Left ventricle myocardium inferior (tissue), 1 donor: ENCODE results near the gene PTPN3. TPM values are rescaled to one million over a fixed set of nuclear protein-coding genes. Genes with fewer than 3 reads are reported as not detected.
"Not testable (repeated sequence)": the region's sequence is repeated elsewhere in the genome, so short reads cannot be mapped to it uniquely, and the experiment has no call there.

Experiments used
- DNase-seq: peaks from one replicate; pipeline ENCODE4 v3.0.0-alpha.2; 2020
- H3K27ac ChIP-seq: fragments of 200-600 bp; replicated peaks from 2 replicates; pipeline ENCODE4 v1.8.0; 2021
- H3K27me3 ChIP-seq: fragments of 200-600 bp; 2 replicates; pipeline ENCODE4 v1.8.0; 2021; ENCODE audit warnings: low read depth
- H3K36me3 ChIP-seq: fragments of 200-600 bp; 2 replicates; pipeline ENCODE4 v1.8.0; 2021
- H3K4me1 ChIP-seq: fragments of 200-600 bp; 2 replicates; pipeline ENCODE4 v1.8.0; 2021
- H3K4me3 ChIP-seq: fragments of 200-600 bp; 2 replicates; pipeline ENCODE4 v1.8.0; 2021; ENCODE audit warnings: mild to moderate bottlenecking, moderate library complexity
- H3K9me3 ChIP-seq: fragments of 200-600 bp; replicated peaks from 2 replicates; pipeline ENCODE4 v1.8.0; 2021
- intact Hi-C: fragments of 100-400 bp; cut with micrococcal nuclease; formaldehyde crosslinking; loops from one replicate; pipeline ENCODE4 v1.11.0; 2022
- long read RNA-seq: library from polyadenylated mRNA; unstranded; transcript quantifications from one replicate; pipeline ENCODE4 v2.0.0, GENCODE V29; 2021
- total RNA-seq: library from RNA; stranded (reverse); fragmentation: NEBNext Ultra II Directional; extraction: Animal tissue kit (Norgen Biotek cat#: 25700); gene quantifications from one replicate; pipeline ENCODE4 v1.2.1, GENCODE V29; 2021
- TF ChIP-seq, protein P1 (sequence below): fragments of 200-600 bp; IDR thresholded peaks from 2 replicates; pipeline ENCODE4 v1.8.0; 2021; ENCODE audit warnings: antibody characterized with exemption, mild to moderate bottlenecking, borderline replicate concordance
- donor health status: DM: no; HTN: yes; CAD: no; lungs with severe emphysema.

PTPN3 gene, protein sequence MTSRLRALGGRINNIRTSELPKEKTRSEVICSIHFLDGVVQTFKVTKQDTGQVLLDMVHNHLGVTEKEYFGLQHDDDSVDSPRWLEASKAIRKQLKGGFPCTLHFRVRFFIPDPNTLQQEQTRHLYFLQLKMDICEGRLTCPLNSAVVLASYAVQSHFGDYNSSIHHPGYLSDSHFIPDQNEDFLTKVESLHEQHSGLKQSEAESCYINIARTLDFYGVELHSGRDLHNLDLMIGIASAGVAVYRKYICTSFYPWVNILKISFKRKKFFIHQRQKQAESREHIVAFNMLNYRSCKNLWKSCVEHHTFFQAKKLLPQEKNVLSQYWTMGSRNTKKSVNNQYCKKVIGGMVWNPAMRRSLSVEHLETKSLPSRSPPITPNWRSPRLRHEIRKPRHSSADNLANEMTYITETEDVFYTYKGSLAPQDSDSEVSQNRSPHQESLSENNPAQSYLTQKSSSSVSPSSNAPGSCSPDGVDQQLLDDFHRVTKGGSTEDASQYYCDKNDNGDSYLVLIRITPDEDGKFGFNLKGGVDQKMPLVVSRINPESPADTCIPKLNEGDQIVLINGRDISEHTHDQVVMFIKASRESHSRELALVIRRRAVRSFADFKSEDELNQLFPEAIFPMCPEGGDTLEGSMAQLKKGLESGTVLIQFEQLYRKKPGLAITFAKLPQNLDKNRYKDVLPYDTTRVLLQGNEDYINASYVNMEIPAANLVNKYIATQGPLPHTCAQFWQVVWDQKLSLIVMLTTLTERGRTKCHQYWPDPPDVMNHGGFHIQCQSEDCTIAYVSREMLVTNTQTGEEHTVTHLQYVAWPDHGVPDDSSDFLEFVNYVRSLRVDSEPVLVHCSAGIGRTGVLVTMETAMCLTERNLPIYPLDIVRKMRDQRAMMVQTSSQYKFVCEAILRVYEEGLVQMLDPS
- 27.4 TPM for total RNA-seq
- long read RNA-seq, partial matches to known transcripts = 51 of 85 reads
- long read RNA-seq, other reads (novel, unspliced or antisense) = 34 of 85 reads

DNA sequence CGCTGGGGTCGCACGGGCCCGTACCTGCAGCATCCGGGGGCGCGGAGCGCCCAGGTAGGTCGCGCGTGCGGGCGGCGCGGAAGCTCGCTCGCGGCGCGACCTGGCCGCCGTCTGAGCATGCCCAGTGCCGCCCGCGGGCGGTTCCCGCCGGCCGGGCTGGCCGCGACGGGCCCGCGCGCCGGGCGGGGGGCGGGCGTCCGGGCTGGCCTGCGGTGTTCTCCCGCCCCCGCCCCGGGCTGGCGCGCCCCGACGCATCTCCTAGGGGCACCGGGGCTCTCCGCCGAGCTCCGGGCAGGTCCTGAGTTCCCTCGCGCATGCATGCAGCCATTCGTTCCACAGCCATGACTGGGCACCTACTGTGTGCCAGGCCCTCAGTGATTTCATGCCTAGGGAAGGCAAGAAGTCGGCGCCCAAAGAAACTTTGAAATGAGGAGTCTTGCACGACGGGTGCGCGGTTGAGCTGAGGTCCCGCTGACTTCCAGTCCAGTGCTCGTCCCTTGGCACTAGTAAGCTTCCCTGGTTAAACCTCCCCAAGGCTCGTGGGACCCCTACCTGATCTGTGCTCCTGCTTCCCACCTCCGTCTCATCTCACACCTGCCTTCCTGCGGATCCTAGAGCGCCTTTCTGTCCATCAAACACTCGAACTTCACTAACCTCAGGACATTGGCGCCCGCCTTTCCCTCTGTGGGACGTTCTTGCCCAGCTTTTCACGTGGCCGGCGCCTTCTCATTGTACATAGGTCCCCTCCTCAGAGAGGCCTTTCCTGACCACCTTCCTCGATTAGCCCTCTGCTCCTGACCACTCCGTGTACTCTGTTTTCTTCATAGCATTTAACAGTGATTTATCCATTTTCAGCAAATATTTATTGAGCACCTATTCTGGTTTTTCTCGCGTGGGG lies at the start of gene PTPN3:
Gene PTPN3 (minus strand): TSS at position 113 of the 898 bp plus-strand sequence. CDS start 34,873 bp downstream, outside the sequence.
- TF ChIP-seq, protein P1, sequence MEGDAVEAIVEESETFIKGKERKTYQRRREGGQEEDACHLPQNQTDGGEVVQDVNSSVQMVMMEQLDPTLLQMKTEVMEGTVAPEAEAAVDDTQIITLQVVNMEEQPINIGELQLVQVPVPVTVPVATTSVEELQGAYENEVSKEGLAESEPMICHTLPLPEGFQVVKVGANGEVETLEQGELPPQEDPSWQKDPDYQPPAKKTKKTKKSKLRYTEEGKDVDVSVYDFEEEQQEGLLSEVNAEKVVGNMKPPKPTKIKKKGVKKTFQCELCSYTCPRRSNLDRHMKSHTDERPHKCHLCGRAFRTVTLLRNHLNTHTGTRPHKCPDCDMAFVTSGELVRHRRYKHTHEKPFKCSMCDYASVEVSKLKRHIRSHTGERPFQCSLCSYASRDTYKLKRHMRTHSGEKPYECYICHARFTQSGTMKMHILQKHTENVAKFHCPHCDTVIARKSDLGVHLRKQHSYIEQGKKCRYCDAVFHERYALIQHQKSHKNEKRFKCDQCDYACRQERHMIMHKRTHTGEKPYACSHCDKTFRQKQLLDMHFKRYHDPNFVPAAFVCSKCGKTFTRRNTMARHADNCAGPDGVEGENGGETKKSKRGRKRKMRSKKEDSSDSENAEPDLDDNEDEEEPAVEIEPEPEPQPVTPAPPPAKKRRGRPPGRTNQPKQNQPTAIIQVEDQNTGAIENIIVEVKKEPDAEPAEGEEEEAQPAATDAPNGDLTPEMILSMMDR = no peak
- intact Hi-C loops = no loop called here
- H3K36me3 ChIP-seq = no peaks in the 10 kb centered on the region
- H3K9me3 ChIP-seq = no peaks in the 10 kb centered on the region
- DNase-seq = no peak
- H3K27me3 ChIP-seq = peaks cover 68% of the 10 kb centered on the region
- H3K4me1 ChIP-seq = peaks cover 21% of the 10 kb centered on the region
- H3K4me3 ChIP-seq = peak within 1 kb of the TSS; percentile 66
- no peak within 1 kb of the TSS for H3K27ac ChIP-seq

DNA sequence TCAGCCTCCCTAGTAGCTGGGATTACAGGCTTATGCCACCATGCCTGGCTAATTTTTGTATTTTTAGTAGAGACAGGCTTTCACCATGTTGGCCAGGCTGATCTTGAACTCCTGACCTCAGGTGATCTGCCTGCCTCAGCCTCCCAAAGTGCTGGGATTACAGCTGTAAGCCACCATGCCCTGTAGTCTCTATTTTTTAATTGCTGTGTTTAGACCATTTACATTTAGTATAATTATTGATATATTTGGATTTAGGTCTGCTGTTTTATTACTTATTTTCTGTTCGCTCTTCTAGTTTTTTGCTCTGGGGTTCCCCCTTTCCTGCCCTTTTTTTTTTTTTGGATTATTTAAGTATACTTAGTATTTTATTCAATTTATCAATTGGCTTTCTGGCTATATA lies 46.8 kb upstream of the PTPN3 start:
- H3K4me1 ChIP-seq, H3K27me3 ChIP-seq, H3K36me3 ChIP-seq, H3K4me3 ChIP-seq, intact Hi-C loops, H3K27ac ChIP-seq, DNase-seq: not testable (repeated sequence)
- H3K9me3 ChIP-seq = peaks cover 54% of the 10 kb centered on the region

DNA sequence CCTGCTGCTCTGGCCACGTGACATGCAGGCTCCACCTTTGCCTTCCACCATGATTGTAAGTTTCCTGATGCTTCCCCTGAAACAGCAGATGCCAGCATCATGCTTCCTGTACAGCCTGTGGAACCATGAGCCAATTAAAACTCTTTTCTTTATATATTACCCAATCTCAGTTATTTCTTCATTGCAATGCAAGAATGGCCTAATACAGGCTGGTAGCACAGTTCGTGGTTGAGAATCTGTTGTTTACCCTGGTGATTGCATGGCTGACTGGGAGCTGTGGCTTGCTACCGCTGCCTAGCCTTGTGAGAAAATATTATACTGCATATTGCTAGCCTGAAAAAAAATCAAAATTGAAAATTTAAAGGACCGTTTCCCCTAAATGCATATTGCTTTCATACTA lies 44.8 kb upstream of the PTPN3 start:
- TF ChIP-seq, protein P1 = no peak
- DNase-seq = no peak
- H3K27me3 ChIP-seq = peaks cover 17% of the 10 kb centered on the region
- H3K9me3 ChIP-seq = peaks cover 46% of the 10 kb centered on the region
- intact Hi-C loops = no loop called here
- no peaks in the 10 kb centered on the region for H3K4me1 ChIP-seq
- no peak overlapping the region for H3K4me3 ChIP-seq
- H3K36me3 ChIP-seq = no peaks in the 10 kb centered on the region
- no peak overlapping the region for H3K27ac ChIP-seq

DNA sequence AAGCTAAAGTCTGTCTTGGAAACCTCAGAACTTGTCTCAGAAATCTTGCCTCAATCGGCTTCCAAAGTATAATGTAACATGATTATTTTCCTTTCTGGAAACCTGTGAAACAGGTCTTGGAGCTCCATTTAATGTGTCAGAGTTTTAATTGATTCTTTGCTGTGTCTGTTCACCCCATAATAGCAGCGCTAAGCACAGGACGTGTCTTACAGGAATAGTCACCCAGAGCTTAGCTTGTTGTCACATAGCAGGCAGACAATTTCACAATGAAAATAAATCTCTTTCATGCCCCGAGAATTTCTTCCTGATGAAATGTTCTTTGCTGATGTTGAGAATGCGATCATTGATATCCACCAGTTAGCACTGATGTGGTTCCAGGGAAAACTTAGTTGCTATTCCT lies 40.2 kb upstream of the PTPN3 start:
- Histone ChIP-seq H3K9me3 (peaks cover 5% of the 10 kb centered on the region), H3K4me3 (no peak overlapping the region), H3K4me1 (no peaks in the 10 kb centered on the region), H3K27ac (no peak overlapping the region), H3K27me3 (peaks cover 32% of the 10 kb centered on the region), H3K36me3 (no peaks in the 10 kb centered on the region)
- intact Hi-C loops = no loop called here
- TF ChIP-seq, protein P1 = no peak
- no peak for DNase-seq

DNA sequence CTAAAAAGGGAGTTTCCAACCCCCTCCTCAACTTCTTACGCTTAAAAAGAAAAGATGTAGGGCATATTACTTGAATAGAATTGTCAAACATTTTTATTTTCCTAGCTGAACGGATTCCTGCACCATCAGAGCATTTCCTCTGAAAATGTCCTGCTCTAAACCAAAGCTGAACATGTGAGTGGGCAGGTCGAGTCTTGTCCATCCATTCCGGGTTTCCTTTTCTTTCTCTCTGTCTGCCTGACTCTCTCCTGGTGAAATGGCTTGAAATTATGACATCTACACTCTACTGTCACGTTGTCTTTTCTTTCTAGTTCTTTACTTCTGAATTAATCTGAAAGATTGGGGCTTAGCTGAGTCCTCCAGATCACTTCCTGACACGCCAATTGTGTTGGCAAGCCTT lies 39.2 kb upstream of the PTPN3 start:
- intact Hi-C loops = no loop called here
- no peak for DNase-seq
- H3K9me3 ChIP-seq = no peaks in the 10 kb centered on the region
- no peak overlapping the region for H3K4me3 ChIP-seq
- H3K27ac ChIP-seq = no peak overlapping the region
- H3K27me3 ChIP-seq = peaks cover 32% of the 10 kb centered on the region
- no peaks in the 10 kb centered on the region for H3K36me3 ChIP-seq
- TF ChIP-seq, protein P1 = no peak
- no peaks in the 10 kb centered on the region for H3K4me1 ChIP-seq
